Adipocyte (in vitro differentiated cells): ENCODE measurements around the gene MOCS3.

Source experiments
- DNase-seq: peaks from one replicate; pipeline ENCODE4 v3.0.0-alpha.2; 2015; ENCODE audit warnings: low read depth
- H3K27me3 ChIP-seq: replicated peaks from 2 replicates; pipeline ENCODE4 v1.7.0; 2013; ENCODE audit warnings: mild to moderate bottlenecking, low read length, moderate library complexity; ENCODE audit not compliant: control insufficient read depth, insufficient read depth
- H3K36me3 ChIP-seq: 2 replicates; pipeline ENCODE4 v1.7.0; 2013; ENCODE audit warnings: low read length, mild to moderate bottlenecking, moderate library complexity; ENCODE audit not compliant: control insufficient read depth, insufficient read depth, severe bottlenecking
- H3K4me1 ChIP-seq: 2 replicates; pipeline ENCODE4 v1.7.0; 2013; ENCODE audit warnings: mild to moderate bottlenecking, low read length, moderate library complexity; ENCODE audit not compliant: control insufficient read depth, insufficient read depth
- H3K4me3 ChIP-seq: 2 replicates; pipeline ENCODE4 v1.7.0; 2013; ENCODE audit warnings: mild to moderate bottlenecking, low read length, moderate library complexity
- H3K9ac ChIP-seq: 2 replicates; pipeline ENCODE4 v1.7.0; 2013; ENCODE audit warnings: mild to moderate bottlenecking, low read length, moderate library complexity
- H3K9me3 ChIP-seq: 2 replicates; pipeline ENCODE4 v1.7.0; 2013; ENCODE audit warnings: mild to moderate bottlenecking, low read length, moderate library complexity; ENCODE audit not compliant: control insufficient read depth

Gene MOCS3

GRCh38 chr20:51004781-51005180, 46.2 kb downstream of the MOCS3 start:
- Histone ChIP-seq H3K36me3 (no peaks in the 10 kb centered on the region), H3K4me1 (no peaks in the 10 kb centered on the region), H3K27me3 (peaks cover 20% of the 10 kb centered on the region), H3K4me3 (no peak overlapping the region), H3K9ac (no peak overlapping the region), H3K9me3 (no peaks in the 10 kb centered on the region)
- DNase-seq = no peak

- H3K4me3 ChIP-seq = no peak overlapping the region
- no peak overlapping the region for H3K9ac ChIP-seq
- H3K9me3 ChIP-seq = no peaks in the 10 kb centered on the region
- peaks cover 20% of the 10 kb centered on the region for H3K27me3 ChIP-seq
- no peak for DNase-seq
- no peaks in the 10 kb centered on the region for H3K36me3 ChIP-seq
- no peaks in the 10 kb centered on the region for H3K4me1 ChIP-seq
Measured at GRCh38 chr20:51005214-51005613, 46.6 kb downstream of the MOCS3 start.

- Histone ChIP-seq H3K9me3 (no peaks in the 10 kb centered on the region), H3K4me1 (no peaks in the 10 kb centered on the region), H3K36me3 (no peaks in the 10 kb centered on the region)
Measured at GRCh38 chr20:51008718-51009117, 50.1 kb downstream of the MOCS3 start.

GRCh38 chr20:51009303-51010042, 50.9 kb downstream of the MOCS3 start:
- Histone ChIP-seq H3K4me1 (no peaks in the 10 kb centered on the region), H3K4me3 (no peak overlapping the region), H3K27me3 (peaks cover 2% of the 10 kb centered on the region), H3K9ac (no peak overlapping the region), H3K36me3 (no peaks in the 10 kb centered on the region), H3K9me3 (no peaks in the 10 kb centered on the region)
- no peak for DNase-seq

More at GRCh38 chr20:51008718-51009117, 50.1 kb downstream of the MOCS3 start:
- no peak overlapping the region for H3K9ac ChIP-seq
- no peak overlapping the region for H3K4me3 ChIP-seq
- no peak for DNase-seq
- H3K27me3 ChIP-seq = no peaks in the 10 kb centered on the region

GRCh38 chr20:51010043-51010365, 51.4 kb downstream of the MOCS3 start:
- no peak overlapping the region for H3K9ac ChIP-seq
- peaks cover 5% of the 10 kb centered on the region for H3K27me3 ChIP-seq
- DNase-seq = no peak
- H3K4me1 ChIP-seq = no peaks in the 10 kb centered on the region
- H3K4me3 ChIP-seq = no peak overlapping the region
- no peaks in the 10 kb centered on the region for H3K9me3 ChIP-seq
- H3K36me3 ChIP-seq = no peaks in the 10 kb centered on the region

- no peaks in the 10 kb centered on the region for H3K9me3 ChIP-seq
- H3K4me3 ChIP-seq = no peak overlapping the region
- peaks cover 5% of the 10 kb centered on the region for H3K27me3 ChIP-seq
- no peak overlapping the region for H3K9ac ChIP-seq
- no peaks in the 10 kb centered on the region for H3K36me3 ChIP-seq
- DNase-seq = no peak
- H3K4me1 ChIP-seq = no peaks in the 10 kb centered on the region
Measured at GRCh38 chr20:51010932-51011331, 52.3 kb downstream of the MOCS3 start.

- H3K9me3 ChIP-seq = no peaks in the 10 kb centered on the region
- H3K4me1 ChIP-seq = no peaks in the 10 kb centered on the region
- no peaks in the 10 kb centered on the region for H3K36me3 ChIP-seq
- no peak overlapping the region for H3K4me3 ChIP-seq
- DNase-seq = no peak
- no peak overlapping the region for H3K9ac ChIP-seq
- H3K27me3 ChIP-seq = peaks cover 5% of the 10 kb centered on the region
Measured at GRCh38 chr20:51011479-51011878, 52.9 kb downstream of the MOCS3 start.

GRCh38 chr20:51012357-51012756, 53.7 kb downstream of the MOCS3 start:
- Histone ChIP-seq H3K9me3 (no peaks in the 10 kb centered on the region), H3K4me3 (no peak overlapping the region), H3K4me1 (no peaks in the 10 kb centered on the region), H3K9ac (no peak overlapping the region), H3K27me3 (peaks cover 8% of the 10 kb centered on the region), H3K36me3 (no peaks in the 10 kb centered on the region)
- no peak for DNase-seq
